H1 (cell line): Measurements from ENCODE around the gene CNPY3. TPM values are rescaled to one million over a fixed set of nuclear protein-coding genes. Genes with fewer than 3 reads are reported as not detected.

Experiments
- CHD1 ChIP-seq: IDR thresholded peaks from 2 replicates; pipeline ENCODE4 v1.6.1; 2012; ENCODE audit warnings: low read depth, low read length, improper control_type of control experiment
- E2F6 ChIP-seq: IDR thresholded peaks from 2 replicates; pipeline ENCODE4 v1.6.1; 2012; ENCODE audit warnings: inconsistent platforms
- NANOG ChIP-seq: IDR thresholded peaks from 2 replicates; pipeline ENCODE4 v1.6.1; 2011; ENCODE audit warnings: low read length, low read depth, mild to moderate bottlenecking, inconsistent platforms; ENCODE audit not compliant: insufficient read depth, poor library complexity, severe bottlenecking
- polyA plus RNA-seq, 7 experiments: library from polyadenylated mRNA; depleted of rRNA in 3 of 7; stranded (reverse) in 5 of 7; unstranded in 2 of 7; fragments of >200 nt in 5 of 7; fragments of 200-250 nt in 2 of 7; gene quantifications; 1 replicate in 5 of 7; 2 replicates in 1 of 7; 4 replicates in 1 of 7; pipeline versions ENCODE4 v1.2.1 to v1.2.3, GENCODE V29; 2011 to 2013; ENCODE audit warnings: missing spikeins in 2 of 7, mixed read lengths in 2 of 7
- total RNA-seq: library from RNA; stranded (reverse); fragmentation: NEBNext Ultra II Directional; extraction: Animal tissue kit (Norgen Biotek cat#: 25700); gene quantifications from 2 replicates; pipeline ENCODE4 v1.2.1, GENCODE V29; 2021
- TF ChIP-seq, protein P1 (sequence below): fragments of 300-600 bp; sonication (generic); IDR thresholded peaks from 2 replicates; pipeline ENCODE4 v1.7.1; 2012; ENCODE audit warnings: low read length, moderate library complexity, mild to moderate bottlenecking, inconsistent platforms; ENCODE audit not compliant: insufficient replicate concordance

The CNPY3 gene
- total and polyA plus RNA-seq, 2 of the 8 experiments (the other 6 are each of a cell fraction or from before 2014, with no cell fraction given), result 49.6 to 64.5 TPM

DNA sequence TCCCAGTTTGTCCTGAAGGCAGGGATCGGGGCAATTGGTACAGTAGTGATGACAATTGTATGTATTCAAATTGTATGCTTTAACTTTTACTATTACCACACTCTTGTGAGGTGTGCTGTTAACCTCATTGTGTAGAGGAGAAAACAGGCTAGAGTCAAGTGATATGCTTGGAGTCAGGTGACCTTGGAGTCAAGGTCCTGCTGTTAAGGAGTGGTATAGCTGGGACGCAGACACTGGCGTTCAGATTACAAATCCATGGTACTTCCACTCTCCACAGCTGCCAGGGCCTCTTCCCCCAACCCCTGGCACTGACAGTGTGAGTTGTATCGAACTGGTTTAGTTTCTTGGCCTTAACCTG, 10.5 kb downstream of the CNPY3 start (continued):
- TF ChIP-seq, protein P1, sequence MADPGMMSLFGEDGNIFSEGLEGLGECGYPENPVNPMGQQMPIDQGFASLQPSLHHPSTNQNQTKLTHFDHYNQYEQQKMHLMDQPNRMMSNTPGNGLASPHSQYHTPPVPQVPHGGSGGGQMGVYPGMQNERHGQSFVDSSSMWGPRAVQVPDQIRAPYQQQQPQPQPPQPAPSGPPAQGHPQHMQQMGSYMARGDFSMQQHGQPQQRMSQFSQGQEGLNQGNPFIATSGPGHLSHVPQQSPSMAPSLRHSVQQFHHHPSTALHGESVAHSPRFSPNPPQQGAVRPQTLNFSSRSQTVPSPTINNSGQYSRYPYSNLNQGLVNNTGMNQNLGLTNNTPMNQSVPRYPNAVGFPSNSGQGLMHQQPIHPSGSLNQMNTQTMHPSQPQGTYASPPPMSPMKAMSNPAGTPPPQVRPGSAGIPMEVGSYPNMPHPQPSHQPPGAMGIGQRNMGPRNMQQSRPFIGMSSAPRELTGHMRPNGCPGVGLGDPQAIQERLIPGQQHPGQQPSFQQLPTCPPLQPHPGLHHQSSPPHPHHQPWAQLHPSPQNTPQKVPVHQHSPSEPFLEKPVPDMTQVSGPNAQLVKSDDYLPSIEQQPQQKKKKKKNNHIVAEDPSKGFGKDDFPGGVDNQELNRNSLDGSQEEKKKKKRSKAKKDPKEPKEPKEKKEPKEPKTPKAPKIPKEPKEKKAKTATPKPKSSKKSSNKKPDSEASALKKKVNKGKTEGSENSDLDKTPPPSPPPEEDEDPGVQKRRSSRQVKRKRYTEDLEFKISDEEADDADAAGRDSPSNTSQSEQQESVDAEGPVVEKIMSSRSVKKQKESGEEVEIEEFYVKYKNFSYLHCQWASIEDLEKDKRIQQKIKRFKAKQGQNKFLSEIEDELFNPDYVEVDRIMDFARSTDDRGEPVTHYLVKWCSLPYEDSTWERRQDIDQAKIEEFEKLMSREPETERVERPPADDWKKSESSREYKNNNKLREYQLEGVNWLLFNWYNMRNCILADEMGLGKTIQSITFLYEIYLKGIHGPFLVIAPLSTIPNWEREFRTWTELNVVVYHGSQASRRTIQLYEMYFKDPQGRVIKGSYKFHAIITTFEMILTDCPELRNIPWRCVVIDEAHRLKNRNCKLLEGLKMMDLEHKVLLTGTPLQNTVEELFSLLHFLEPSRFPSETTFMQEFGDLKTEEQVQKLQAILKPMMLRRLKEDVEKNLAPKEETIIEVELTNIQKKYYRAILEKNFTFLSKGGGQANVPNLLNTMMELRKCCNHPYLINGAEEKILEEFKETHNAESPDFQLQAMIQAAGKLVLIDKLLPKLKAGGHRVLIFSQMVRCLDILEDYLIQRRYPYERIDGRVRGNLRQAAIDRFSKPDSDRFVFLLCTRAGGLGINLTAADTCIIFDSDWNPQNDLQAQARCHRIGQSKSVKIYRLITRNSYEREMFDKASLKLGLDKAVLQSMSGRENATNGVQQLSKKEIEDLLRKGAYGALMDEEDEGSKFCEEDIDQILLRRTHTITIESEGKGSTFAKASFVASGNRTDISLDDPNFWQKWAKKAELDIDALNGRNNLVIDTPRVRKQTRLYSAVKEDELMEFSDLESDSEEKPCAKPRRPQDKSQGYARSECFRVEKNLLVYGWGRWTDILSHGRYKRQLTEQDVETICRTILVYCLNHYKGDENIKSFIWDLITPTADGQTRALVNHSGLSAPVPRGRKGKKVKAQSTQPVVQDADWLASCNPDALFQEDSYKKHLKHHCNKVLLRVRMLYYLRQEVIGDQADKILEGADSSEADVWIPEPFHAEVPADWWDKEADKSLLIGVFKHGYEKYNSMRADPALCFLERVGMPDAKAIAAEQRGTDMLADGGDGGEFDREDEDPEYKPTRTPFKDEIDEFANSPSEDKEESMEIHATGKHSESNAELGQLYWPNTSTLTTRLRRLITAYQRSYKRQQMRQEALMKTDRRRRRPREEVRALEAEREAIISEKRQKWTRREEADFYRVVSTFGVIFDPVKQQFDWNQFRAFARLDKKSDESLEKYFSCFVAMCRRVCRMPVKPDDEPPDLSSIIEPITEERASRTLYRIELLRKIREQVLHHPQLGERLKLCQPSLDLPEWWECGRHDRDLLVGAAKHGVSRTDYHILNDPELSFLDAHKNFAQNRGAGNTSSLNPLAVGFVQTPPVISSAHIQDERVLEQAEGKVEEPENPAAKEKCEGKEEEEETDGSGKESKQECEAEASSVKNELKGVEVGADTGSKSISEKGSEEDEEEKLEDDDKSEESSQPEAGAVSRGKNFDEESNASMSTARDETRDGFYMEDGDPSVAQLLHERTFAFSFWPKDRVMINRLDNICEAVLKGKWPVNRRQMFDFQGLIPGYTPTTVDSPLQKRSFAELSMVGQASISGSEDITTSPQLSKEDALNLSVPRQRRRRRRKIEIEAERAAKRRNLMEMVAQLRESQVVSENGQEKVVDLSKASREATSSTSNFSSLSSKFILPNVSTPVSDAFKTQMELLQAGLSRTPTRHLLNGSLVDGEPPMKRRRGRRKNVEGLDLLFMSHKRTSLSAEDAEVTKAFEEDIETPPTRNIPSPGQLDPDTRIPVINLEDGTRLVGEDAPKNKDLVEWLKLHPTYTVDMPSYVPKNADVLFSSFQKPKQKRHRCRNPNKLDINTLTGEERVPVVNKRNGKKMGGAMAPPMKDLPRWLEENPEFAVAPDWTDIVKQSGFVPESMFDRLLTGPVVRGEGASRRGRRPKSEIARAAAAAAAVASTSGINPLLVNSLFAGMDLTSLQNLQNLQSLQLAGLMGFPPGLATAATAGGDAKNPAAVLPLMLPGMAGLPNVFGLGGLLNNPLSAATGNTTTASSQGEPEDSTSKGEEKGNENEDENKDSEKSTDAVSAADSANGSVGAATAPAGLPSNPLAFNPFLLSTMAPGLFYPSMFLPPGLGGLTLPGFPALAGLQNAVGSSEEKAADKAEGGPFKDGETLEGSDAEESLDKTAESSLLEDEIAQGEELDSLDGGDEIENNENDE, result no peak
- TF ChIP-seq NANOG (no peak), E2F6 (no peak), CHD1 (no peak)
